HG03571 (cell line): ENCODE results near the gene RANGRF.
A peak's percentile ranks its signal among the peaks of the same experiment; 100 is the strongest.
"Not testable (repeated sequence)": the region's sequence is repeated elsewhere in the genome, so short reads cannot be mapped to it uniquely, and the experiment has no call there.

Source experiments
- ATAC-seq: cut with Tn5 transposase; IDR thresholded peaks from one replicate; pipeline ENCODE4 v1.9.1; 2021; ENCODE audit not compliant: unreplicated experiment

RANGRF gene

DNA sequence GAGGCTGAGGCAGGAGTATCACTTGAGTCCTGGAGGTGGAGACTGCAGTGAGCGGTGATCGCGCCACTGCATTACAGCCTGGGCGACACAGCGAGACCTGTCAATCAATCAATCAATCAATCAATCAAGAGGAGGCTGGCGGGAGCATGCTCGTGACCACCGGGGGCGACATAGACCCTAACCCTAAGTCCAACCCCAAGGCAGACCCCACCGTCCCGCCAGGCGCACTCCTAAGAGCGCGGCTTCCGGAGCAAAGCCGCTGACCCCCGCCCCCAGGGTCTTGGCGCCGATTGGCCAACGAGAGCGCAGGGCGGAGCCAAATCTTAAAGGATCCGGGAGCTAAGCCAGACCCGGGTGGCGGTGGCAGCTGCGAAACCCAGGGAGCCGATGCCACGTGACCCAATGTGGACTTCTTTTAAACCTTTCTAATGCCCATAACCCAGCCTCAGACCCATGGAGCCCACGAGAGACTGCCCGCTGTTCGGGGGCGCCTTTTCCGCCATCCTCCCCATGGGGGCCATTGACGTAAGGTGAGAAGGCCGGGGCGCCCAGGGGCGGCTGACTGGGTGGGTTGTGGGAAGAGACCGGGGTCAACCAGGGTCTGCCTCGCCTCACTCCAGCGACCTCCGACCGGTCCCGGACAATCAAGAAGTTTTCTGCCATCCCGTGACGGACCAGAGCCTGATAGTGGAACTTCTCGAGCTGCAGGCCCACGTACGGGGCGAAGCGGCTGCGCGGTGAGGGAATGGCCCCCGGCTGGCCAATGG is at the start of gene RANGRF:
Gene RANGRF (plus strand): TSS at position 335 of the 767 bp plus-strand sequence. CDS start 119 bp downstream, at position 454.
- peak; percentile 82 for ATAC-seq

GRCh38 chr17:8243827-8244226 is 44.6 kb upstream of the RANGRF start:
- ATAC-seq, result no peak

DNA sequence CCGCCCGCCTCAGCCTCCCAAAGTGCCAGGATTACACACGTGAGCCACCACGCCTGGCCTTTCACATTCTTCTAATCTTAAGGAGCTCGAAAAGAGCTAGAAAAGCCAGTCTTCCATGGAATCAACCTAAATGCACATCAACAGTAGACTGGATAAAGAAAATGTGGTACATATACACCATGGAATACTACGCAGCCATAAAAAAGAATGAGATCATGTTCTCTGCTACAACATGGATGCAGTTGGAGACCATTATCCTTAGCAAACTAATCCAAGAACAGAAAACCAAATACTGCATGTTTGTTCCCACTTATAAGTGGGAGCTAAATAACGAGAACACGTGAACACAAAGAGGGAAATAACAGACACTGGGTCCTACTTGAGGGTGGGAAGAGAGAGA is 43.7 kb upstream of the RANGRF start:
- ATAC-seq, result no peak

DNA sequence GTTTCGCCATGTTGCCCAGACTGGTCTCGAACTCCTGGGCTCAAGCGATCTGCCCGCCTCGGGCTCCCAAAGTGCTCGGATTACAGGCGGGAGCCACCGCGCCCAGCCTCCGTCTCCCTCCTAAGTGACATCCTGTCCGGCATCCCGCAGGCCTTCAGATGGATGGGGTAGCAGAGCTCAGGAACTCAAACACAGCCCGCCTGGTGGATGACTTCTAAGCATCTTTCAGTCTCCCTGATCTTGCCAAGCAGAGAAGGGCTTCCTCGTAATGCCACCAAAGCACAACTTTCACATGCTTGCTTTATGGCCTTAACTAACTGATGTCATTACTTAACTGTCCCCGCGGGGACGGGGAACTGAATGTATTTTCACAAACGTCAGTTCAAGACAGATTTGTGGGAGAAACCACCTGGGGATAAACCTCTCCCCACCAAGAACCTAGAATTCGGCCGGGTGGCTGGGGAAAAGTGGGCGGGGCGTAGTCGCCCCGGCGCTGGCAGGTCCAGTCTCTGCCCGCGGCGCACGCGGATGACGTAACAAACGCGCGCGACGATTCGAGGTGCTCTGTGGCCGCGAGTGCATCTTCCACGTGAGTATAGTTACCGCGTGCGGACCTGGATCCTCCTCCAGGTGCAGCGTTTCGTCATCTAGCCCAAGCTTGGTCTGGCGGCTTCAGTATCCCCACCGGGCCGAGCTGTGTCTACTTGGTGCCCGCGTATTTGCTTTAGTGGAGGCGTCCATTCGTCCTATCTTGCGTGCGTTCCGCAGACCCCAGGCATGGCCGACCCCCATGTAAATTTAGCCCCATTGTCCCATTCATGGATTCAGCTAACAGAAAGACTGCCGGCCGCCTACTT is 39.5 kb upstream of the RANGRF start, which contains the start of gene PFAS:
Gene PFAS (plus strand): TSS at position 539 of the 857 bp plus-strand sequence. CDS start 4,649 bp downstream, outside the sequence.
- ATAC-seq, result peak; percentile 57

DNA sequence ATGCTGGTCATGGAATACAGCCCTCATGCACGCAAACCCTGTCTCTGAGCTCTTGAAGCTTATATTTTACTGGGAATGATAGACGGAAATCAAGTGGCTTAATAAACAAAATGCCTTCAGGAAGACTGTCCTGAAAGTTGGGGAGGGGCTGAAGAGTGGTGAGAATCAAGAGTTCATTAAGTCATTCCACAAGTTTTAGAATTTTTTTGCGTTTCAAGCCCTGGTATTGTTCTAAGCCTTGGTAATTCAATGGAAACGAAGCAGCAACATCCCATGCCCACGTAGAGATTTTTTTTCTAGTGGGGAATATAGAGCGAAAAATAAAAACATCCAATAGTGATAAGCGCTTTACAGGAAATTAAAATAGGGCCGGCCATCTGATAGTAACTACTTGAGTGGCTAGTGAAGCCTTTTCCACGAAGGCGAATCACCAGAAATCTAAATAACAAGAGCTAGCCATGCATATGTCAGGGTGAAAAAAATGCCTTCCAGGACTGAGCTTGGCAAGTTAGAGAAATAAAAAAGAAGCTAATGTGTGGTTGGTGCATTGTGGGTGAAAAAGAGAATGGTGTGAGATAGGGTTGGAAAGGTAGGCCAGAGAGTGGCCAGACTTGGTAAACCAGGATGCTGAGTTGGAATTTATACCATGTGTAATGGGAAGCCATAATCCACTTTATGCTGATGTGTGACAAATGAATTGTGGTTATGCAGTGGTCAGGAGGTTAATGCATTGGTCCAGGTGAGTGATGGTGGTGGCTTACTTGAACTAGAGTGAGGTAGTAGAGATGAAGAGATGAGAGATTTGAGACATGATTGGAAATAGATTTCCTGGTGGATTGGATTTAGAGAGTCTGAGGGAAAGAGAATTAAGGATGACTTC is 38.6 kb upstream of the RANGRF start:
- no peak for ATAC-seq

DNA sequence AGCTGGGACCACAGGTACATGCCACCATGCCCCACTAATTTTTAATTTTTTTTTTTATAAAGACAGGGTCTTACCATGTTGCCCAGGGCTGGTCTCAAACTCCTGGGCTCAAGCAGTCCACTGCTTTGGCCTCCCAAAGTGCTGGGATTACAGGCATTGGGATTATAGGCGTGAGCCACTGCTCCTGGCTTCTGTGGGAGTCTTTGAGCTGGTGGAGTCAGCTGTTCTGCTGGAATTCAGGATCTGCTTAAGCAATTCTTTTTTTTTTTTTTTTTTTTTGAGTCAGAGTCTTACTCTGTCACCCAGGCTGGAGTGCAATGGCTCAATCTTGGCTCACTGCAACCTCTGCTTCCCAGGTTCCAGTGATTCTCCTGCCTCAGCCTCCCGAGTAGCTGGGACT is 37.1 kb upstream of the RANGRF start:
- ATAC-seq, result not testable (repeated sequence)

DNA sequence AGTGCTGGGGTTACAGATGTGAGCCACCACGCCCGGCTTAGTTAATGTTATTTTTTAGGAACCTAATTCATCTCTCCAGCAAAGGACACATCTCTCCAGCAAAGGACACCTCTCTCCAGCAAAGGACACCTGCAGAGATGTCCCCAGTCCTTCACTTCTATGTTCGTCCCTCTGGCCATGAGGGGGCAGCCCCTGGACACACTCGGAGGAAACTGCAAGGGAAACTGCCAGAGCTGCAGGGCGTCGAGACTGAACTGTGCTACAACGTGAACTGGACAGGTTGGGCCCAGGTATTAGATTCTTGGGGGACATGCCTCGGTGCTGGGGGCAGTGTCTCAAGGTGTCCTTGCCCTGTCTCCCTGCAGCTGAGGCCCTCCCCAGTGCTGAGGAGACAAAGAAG is 34.7 kb upstream of the RANGRF start:
- no peak for ATAC-seq

GRCh38 chr17:8254881-8255280 is 33.6 kb upstream of the RANGRF start:
- no peak for ATAC-seq

GRCh38 chr17:8255499-8255898 is 33.0 kb upstream of the RANGRF start:
- ATAC-seq, result no peak

- no peak for ATAC-seq
These were observed 32.2 kb upstream of the RANGRF start for GRCh38 chr17:8256291-8256690.

GRCh38 chr17:8256691-8257090 is 31.8 kb upstream of the RANGRF start:
- ATAC-seq, result no peak

GRCh38 chr17:8257801-8258200 is 30.7 kb upstream of the RANGRF start:
- ATAC-seq, result no peak

- ATAC-seq, result no peak
These were observed 24.1 kb upstream of the RANGRF start for GRCh38 chr17:8264320-8264719.

DNA sequence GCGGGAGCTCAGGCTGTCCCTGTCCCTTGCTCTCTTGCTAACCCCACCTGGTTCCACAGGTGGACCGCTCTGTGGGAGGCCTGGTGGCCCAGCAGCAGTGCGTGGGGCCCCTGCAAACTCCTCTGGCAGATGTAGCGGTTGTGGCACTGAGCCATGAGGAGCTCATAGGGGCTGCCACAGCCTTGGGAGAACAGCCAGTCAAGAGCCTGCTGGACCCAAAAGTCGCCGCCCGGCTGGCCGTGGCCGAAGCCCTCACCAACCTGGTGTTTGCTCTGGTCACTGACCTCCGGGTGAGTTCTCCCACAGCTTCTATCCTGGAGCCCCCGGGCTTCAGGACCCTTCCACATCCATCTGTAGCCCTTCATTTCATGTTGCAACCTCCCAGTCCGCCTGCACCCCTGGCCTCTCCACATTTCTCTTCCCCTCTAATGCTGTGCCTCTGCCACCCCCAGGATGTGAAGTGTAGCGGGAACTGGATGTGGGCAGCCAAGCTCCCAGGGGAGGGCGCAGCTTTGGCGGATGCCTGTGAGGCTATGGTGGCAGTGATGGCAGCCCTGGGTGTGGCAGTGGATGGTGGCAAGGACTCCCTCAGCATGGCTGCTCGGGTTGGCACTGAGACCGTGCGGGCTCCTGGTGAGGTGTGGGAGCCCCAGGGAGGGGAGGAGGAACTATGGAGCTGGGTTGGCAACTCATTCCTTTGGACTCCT is 23.5 kb upstream of the RANGRF start:
- no peak for ATAC-seq

- ATAC-seq, result no peak
These were observed 21.6 kb upstream of the RANGRF start for GRCh38 chr17:8266648-8267479.

DNA sequence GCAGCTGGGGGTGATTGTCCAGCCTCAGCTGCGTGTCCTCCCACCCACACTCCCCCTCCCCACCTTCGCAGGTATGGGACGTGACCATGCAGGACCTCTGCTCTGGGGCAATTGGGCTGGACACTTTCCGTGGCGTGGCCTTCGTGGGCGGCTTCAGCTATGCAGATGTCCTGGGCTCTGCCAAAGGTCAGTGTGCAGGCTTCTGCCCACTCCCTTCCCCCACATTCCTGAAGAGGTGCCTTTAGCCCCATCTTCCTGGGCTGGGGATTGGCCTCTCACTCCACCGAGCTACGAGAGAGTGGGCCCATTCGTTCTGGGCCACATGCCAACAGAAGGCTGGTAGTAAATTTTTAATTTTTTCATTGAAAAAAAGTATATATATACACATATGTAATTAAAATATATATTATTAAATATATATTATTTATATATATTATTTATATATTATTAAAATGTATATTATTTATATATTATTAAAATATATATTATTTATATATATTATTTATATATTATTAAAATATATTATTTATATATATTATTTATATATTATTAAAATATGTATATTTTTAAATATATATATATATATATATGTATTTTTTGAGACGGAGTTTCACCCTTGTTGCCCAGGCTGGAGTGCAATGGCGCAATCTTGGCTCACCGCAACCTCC is 20.9 kb upstream of the RANGRF start:
- ATAC-seq, result no peak

DNA sequence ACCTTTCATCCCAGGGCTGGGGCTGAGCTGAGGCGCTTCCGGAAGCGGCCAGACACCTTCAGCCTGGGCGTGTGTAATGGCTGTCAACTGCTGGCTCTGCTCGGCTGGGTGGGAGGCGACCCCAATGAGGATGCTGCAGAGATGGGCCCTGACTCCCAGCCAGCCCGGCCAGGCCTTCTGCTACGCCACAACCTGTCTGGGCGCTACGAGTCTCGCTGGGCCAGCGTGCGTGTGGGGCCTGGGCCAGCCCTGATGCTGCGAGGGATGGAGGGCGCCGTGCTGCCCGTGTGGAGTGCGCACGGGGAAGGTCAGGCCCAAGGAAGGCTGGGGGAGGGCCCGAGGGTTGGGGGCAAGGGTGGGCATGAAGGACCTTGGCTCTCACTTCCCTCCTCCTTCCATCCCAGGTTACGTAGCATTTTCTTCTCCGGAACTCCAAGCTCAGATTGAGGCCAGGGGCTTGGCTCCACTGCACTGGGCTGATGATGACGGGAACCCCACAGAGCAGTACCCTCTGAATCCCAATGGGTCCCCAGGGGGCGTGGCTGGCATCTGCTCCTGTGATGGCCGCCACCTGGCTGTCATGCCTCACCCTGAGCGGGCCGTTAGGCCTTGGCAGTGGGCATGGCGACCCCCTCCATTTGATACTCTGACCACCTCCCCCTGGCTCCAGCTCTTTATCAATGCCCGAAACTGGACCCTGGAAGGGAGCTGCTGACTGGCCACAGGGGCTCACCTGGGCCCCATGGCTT is 19.7 kb upstream of the RANGRF start:
- no peak for ATAC-seq

DNA sequence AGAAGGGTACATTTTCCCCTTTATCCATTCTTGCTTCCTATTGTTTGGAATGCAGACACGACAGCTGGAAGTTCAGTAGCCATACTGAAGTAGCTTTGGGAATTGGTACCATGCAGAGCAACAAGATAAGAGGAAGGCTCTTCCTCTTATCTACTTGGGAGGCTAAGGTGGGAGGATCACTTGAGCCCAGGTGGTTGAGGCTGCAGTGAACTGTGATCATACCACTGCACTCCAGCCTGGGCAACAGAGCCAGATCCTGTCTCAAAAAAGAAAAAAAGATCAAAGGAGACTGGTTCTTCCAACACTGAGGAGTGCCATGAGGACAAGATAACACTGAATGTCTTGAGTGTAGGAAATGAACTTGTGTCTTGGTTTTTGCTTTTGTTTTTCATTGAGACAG is 16.0 kb upstream of the RANGRF start:
- ATAC-seq, result no peak
